HG03175 (cell line): ENCODE measurements around the gene NCKAP1.
"Not testable (repeated sequence)": the region's sequence is repeated elsewhere in the genome, so short reads cannot be mapped to it uniquely, and the experiment has no call there.

ENCODE experiments used
- ATAC-seq: cut with Tn5 transposase; IDR thresholded peaks from one replicate; pipeline ENCODE4 v1.9.1; 2021; ENCODE audit warnings: mild to moderate bottlenecking, moderate library complexity; ENCODE audit not compliant: unreplicated experiment

Gene NCKAP1

GRCh38 chr2:182915369-182916326 is 122.6 kb downstream of the NCKAP1 start:
- no peak for ATAC-seq

- no peak for ATAC-seq
Observed at GRCh38 chr2:182914852-182915251, 123.4 kb downstream of the NCKAP1 start.

- ATAC-seq, result no peak
Observed at GRCh38 chr2:182913064-182913463, 125.2 kb downstream of the NCKAP1 start.

- ATAC-seq, result no peak
Observed at GRCh38 chr2:182912518-182912915, 125.7 kb downstream of the NCKAP1 start.

- no peak for ATAC-seq
Observed at GRCh38 chr2:182911813-182912517, 126.3 kb downstream of the NCKAP1 start.

GRCh38 chr2:182910965-182911364 is 127.3 kb downstream of the NCKAP1 start:
- ATAC-seq, result no peak

- ATAC-seq, result no peak
Observed at GRCh38 chr2:182907081-182907830, 131.0 kb downstream of the NCKAP1 start.

GRCh38 chr2:182906454-182906853 is 131.8 kb downstream of the NCKAP1 start:
- peak; percentile 63 for ATAC-seq

- no peak for ATAC-seq
Observed at GRCh38 chr2:182904844-182905243, 133.4 kb downstream of the NCKAP1 start.

GRCh38 chr2:182903566-182903965 is 134.7 kb downstream of the NCKAP1 start:
- no peak for ATAC-seq

GRCh38 chr2:182901748-182902147 is 136.5 kb downstream of the NCKAP1 start:
- ATAC-seq, result no peak

GRCh38 chr2:182898718-182899117 is 139.5 kb downstream of the NCKAP1 start:
- no peak for ATAC-seq

- ATAC-seq, result no peak
Observed at GRCh38 chr2:182897137-182897536, 141.1 kb downstream of the NCKAP1 start.

- ATAC-seq, result no peak
Observed at GRCh38 chr2:182895798-182896197, 142.5 kb downstream of the NCKAP1 start.

GRCh38 chr2:182895169-182895568 is 143.1 kb downstream of the NCKAP1 start:
- ATAC-seq, result no peak

- ATAC-seq, result no peak
Observed at GRCh38 chr2:182894174-182894573, 144.1 kb downstream of the NCKAP1 start.

GRCh38 chr2:182893666-182894065 is 144.6 kb downstream of the NCKAP1 start:
- ATAC-seq, result no peak

GRCh38 chr2:182893035-182893434 is 145.2 kb downstream of the NCKAP1 start:
- not testable (repeated sequence) for ATAC-seq

GRCh38 chr2:182891611-182892010 is 146.6 kb downstream of the NCKAP1 start:
- no peak for ATAC-seq

- no peak for ATAC-seq
Observed at GRCh38 chr2:182890773-182891378, 147.4 kb downstream of the NCKAP1 start.

GRCh38 chr2:182890305-182890704 is 148.0 kb downstream of the NCKAP1 start:
- no peak for ATAC-seq
